ENCODE measurements around the gene TTLL12.

TTLL12 gene

GRCh38 chr22:43179146-43179910, 7.6 kb downstream of the TTLL12 start:
- H3K27ac ChIP-seq, result no peak overlapping the region
- TF ChIP-seq ZFX (IDR thresholded peaks at IDR 0.05; ENCODE audit: borderline replicate concordance), result no peak
- TF ChIP-seq CTCF (IDR thresholded peaks at IDR 0.05), result no peak

GRCh38 chr22:43177479-43177878, 9.5 kb downstream of the TTLL12 start:
- H3K27ac ChIP-seq, result no peak overlapping the region
- no peak for TF ChIP-seq ZFX (IDR thresholded peaks at IDR 0.05; ENCODE audit: borderline replicate concordance)
- no peak for TF ChIP-seq CTCF (IDR thresholded peaks at IDR 0.05)

- H3K27ac ChIP-seq, result no peak overlapping the region
- TF ChIP-seq ZFX (IDR thresholded peaks at IDR 0.05; ENCODE audit: borderline replicate concordance), result no peak
- no peak for TF ChIP-seq CTCF (IDR thresholded peaks at IDR 0.05)
These were observed 10.8 kb downstream of the TTLL12 start for GRCh38 chr22:43176090-43176489.

GRCh38 chr22:43174941-43175531, 11.9 kb downstream of the TTLL12 start:
- no peak overlapping the region for H3K27ac ChIP-seq
- TF ChIP-seq ZFX (IDR thresholded peaks at IDR 0.05; ENCODE audit: borderline replicate concordance) (no peak), CTCF (IDR thresholded peaks at IDR 0.05) (no peak)

GRCh38 chr22:43173976-43174720, 12.8 kb downstream of the TTLL12 start:
- H3K27ac ChIP-seq, result no peak overlapping the region
- TF ChIP-seq ZFX (IDR thresholded peaks at IDR 0.05; ENCODE audit: borderline replicate concordance) (no peak), CTCF (IDR thresholded peaks at IDR 0.05) (no peak)

GRCh38 chr22:43173566-43173965, 13.4 kb downstream of the TTLL12 start:
- H3K27ac ChIP-seq, result no peak overlapping the region
- TF ChIP-seq ZFX (IDR thresholded peaks at IDR 0.05; ENCODE audit: borderline replicate concordance), result no peak

GRCh38 chr22:43172191-43172590, 14.7 kb downstream of the TTLL12 start:
- TF ChIP-seq CTCF (IDR thresholded peaks at IDR 0.05) (no peak), ZFX (IDR thresholded peaks at IDR 0.05; ENCODE audit: borderline replicate concordance) (no peak)
- no peak overlapping the region for H3K27ac ChIP-seq

Measured in 22Rv1 (cell line).